GF-D8 (cell line): ENCODE measurements around the gene GPBAR1.

ENCODE experiments used
- DNase-seq: peaks from one replicate; lab custom pipeline; 2025; lab: John Stamatoyannopoulos, UW

The GPBAR1 gene

GRCh38 chr2:218244204-218244603 lies 16.6 kb upstream of the GPBAR1 start:
- DNase-seq = no peak

GRCh38 chr2:218244665-218245064 lies 16.1 kb upstream of the GPBAR1 start:
- no peak for DNase-seq

GRCh38 chr2:218245214-218245613 lies 15.6 kb upstream of the GPBAR1 start:
- DNase-seq = no peak

GRCh38 chr2:218249691-218250090 lies 11.1 kb upstream of the GPBAR1 start:
- DNase-seq = no peak

GRCh38 chr2:218252509-218253231 lies 8.1 kb upstream of the GPBAR1 start:
- no peak for DNase-seq

- DNase-seq = no peak
Observed at GRCh38 chr2:218253232-218253625, 7.6 kb upstream of the GPBAR1 start.

- DNase-seq = no peak
Observed at GRCh38 chr2:218255446-218255845, 5.4 kb upstream of the GPBAR1 start.

GRCh38 chr2:218256612-218257350 lies 4.0 kb upstream of the GPBAR1 start:
- no peak for DNase-seq

GRCh38 chr2:218257390-218257981 lies 3.3 kb upstream of the GPBAR1 start:
- DNase-seq = peak; percentile 21

- no peak for DNase-seq
Observed at GRCh38 chr2:218259099-218259961, 1.5 kb upstream of the GPBAR1 start.

- no peak for DNase-seq
Observed at GRCh38 chr2:218260166-218260565, 649 bp upstream of the GPBAR1 start.

- no peak for DNase-seq
Observed at GRCh38 chr2:218261423-218262236, 815 bp downstream of the GPBAR1 start.

GRCh38 chr2:218262237-218262600 lies 1.4 kb downstream of the GPBAR1 start:
- no peak for DNase-seq

GRCh38 chr2:218262631-218263586 lies 2.1 kb downstream of the GPBAR1 start:
- DNase-seq = no peak

GRCh38 chr2:218263817-218264641 lies 3.2 kb downstream of the GPBAR1 start:
- no peak for DNase-seq

GRCh38 chr2:218264773-218265561 lies 4.2 kb downstream of the GPBAR1 start:
- no peak for DNase-seq

- no peak for DNase-seq
Observed at GRCh38 chr2:218265626-218266025, 4.8 kb downstream of the GPBAR1 start.

GRCh38 chr2:218266316-218266979 lies 5.6 kb downstream of the GPBAR1 start:
- DNase-seq = no peak
